ENCODE results near the gene VEGFB.
A peak's percentile ranks its signal among the peaks of the same experiment; 100 is the strongest.

The VEGFB gene

GRCh38 chr11:64211181-64211872 lies 23.1 kb upstream of the VEGFB start:
- no peak for DNase-seq

DNA sequence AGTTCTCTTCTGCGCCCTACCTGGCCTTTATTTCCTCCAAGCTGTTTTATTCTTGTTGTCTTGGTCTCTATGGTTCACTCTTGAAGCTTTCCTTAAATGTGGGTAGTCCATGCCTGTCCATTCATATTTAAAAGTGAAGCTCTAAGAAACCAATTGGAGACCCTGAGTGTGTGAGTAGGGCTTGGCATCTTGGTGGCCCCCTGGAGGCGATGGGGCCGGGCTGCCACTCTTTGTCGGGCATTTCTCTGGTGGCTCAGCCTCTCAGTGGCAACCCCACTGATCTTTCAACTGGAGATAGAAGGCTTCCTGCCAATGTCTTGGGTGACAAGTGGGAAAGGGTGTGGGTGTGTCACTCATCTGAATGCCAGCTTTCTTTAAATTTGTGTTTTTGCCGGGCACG lies 17.5 kb upstream of the VEGFB start:
- DNase-seq, result no peak

DNA sequence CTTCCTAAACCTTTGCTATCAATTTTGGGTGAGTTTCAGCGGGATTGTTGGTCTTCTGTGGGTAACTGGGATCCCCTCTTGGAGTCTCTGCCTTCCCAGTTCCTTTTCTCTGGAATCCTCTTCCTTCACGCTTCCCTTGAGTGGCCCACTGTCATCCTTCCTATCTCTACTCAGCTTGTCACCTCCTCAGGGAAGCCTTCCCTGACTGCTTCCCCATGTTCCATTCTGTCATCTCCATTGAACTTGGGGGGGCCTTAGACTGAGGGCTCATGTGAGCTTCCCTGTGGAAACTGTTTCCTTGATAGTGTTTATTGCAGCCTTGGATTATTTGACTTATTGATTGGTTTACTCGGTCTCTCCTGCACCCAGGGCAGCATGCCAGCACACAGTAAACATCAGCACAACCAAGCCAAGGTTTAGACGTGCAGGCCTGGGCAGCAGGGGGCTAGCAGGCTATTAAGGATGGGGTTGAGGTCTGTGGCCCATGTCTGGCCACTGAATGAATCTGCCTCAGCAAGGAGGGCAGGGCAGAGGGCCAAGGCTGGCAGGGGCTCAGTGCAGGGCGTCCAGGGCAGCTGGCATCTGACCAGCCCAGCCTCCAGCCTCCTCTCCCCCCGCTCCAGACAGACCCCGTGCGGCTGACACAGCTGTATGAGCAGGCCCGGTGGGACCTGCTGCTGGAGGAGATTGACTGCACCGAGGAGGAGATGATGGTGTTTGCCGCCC lies 15.6 kb upstream of the VEGFB start:
- DNase-seq, result no peak

DNA sequence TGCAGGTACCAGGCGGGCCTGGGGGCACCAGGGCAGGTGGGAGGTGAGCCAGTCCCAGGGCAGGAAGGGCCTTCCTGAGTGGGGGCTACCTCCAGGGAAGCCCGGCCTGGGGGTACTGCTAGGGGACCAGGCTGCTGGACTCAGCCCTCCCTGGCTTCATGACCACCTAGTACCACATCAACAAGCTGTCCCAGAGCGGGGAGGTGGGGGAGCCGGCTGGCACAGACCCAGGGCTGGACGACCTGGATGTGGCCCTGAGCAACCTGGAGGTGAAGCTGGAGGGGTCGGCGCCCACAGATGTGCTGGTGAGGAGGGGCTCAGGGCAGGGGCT lies 15.1 kb upstream of the VEGFB start:
- DNase-seq, result no peak

GRCh38 chr11:64219755-64220154 lies 14.6 kb upstream of the VEGFB start:
- no peak for DNase-seq

DNA sequence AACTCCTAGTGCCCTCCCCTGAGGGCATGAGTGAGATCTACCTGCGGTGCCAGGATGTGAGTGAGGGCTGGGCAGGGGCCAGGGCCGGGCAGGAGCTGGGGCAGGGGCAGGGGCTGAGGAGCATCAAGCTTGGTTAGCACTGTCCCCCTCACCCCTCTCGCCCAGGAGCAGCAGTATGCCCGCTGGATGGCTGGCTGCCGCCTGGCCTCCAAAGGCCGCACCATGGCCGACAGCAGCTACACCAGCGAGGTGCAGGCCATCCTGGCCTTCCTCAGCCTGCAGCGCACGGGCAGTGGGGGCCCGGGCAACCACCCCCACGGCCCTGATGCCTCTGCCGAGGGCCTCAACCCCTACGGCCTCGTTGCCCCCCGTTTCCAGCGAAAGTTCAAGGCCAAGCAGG lies 14.1 kb upstream of the VEGFB start:
- no peak for DNase-seq

DNA sequence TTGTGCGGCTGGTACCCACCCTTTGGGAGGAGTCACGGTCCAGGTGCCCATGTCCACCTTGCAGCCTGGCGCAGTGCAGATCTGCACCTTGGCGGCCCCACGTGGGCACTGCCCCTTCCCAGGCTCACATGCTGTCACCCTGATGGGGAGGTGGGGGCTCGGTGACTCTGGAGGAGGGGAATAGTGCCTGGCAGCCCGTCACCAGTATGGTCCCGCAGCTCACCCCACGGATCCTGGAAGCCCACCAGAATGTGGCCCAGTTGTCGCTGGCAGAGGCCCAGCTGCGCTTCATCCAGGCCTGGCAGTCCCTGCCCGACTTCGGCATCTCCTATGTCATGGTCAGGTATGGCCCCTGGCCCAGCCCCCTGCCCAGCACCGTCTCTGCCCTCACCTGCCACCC lies 13.6 kb upstream of the VEGFB start:
- no peak for DNase-seq

DNA sequence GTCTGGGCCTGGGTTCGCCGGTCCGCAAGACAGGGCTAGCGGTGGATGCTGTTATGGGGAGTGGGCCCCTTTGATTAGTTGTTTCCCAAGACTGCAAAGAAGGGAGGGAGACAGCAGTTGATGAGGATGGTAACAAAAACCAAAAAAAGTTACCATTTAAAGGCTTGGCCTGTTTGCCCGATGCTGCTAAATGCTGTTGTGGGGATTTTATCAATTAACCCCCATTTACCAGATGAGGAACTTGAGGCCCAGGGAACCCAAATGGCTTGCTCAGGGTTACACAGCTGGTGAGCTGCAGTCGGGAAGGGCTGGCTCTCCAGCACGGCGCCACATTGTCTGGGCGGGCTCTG lies 11.8 kb upstream of the VEGFB start:
- no peak for DNase-seq

GRCh38 chr11:64223001-64223651 lies 11.3 kb upstream of the VEGFB start:
- no peak for DNase-seq

GRCh38 chr11:64224151-64224890 lies 10.1 kb upstream of the VEGFB start:
- DNase-seq, result no peak

GRCh38 chr11:64224891-64225607 lies 9.3 kb upstream of the VEGFB start:
- DNase-seq, result peak; percentile 5

GRCh38 chr11:64225608-64226506 lies 8.5 kb upstream of the VEGFB start, which contains the start of the genes NUDT22 and TRPT1:
Gene NUDT22 (plus strand): TSS chr11:64226274. CDS start chr11:64226653, 379 bp downstream.
Gene TRPT1 (minus strand): TSS chr11:64226186. CDS start chr11:64225860, 326 bp downstream.
- DNase-seq, result peak; percentile 45

DNA sequence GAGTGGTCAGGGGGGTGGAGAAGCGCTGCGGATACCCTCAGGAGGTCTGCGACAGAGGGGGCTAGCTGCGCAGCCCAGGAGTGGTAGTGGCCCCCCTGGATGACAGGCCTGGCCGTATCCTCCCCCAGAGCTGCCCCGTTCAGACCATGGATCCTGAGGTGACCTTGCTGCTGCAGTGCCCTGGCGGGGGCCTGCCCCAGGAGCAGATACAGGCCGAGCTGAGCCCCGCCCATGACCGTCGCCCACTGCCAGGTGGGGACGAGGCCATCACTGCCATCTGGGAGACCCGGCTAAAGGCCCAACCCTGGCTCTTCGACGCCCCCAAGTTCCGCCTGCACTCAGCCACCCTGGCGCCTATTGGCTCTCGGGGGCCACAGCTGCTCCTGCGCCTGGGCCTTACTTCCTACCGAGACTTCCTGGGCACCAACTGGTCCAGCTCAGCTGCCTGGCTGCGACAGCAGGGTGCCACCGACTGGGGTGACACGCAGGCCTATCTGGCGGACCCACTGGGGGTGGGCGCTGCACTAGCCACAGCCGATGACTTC lies 7.8 kb upstream of the VEGFB start:
- peak; percentile 57 for DNase-seq

GRCh38 chr11:64227405-64227956 lies 6.9 kb upstream of the VEGFB start:
- DNase-seq, result no peak

DNA sequence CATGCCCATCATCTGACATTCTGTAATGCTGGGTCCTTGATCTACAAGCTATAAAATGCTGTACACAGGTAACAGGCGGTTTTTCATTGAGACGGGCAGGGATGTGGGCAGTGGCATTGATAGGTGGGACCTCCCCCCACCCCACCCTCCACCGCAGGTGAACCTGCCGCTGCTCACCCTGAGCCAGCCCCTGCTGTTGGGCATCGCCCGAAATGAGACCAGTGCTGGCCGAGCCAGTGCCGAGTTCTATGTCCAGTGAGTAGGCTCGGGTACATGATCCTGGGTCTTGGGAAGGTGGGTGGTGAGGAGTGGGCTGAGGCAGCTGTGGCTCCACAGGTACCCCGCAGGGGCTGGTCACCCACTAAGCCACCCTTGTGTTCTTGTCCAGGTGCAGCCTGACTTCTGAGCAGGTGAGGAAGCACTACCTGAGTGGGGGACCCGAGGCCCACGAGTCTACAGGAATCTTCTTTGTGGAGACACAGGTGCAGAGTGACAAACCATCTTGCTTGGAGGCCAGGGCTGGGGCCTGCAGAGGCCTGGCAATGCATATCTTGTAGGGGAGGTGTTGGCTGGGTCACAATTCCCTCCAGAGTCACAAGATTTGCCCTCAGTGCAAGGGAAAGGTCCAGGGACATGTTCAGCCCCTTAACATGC lies 5.2 kb upstream of the VEGFB start:
- DNase-seq, result no peak

DNA sequence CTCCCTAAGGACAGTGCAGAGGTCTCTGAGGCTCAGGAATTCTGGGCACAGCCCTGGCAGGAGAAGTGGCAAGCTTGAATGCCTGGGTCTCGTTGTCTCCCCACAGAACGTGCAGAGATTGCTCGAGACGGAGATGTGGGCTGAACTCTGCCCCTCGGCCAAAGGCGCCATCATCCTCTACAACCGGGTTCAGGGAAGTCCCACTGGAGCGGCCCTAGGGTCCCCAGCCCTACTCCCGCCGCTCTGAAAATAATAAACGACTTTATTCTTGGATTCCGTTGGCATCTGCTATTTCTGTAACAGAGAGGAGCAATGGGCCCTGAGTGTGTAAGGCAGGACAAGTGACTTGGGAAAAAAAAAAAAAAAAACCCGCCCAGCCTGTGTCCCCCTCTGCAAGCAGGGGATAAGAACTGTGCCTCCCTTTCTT lies 4.6 kb upstream of the VEGFB start:
- no peak for DNase-seq

GRCh38 chr11:64230171-64230984 lies 4.0 kb upstream of the VEGFB start, which contains the start of gene DNAJC4:
Gene DNAJC4 (plus strand): TSS chr11:64230548. CDS start chr11:64230855, 307 bp downstream.
- no peak for DNase-seq

- no peak for DNase-seq
Measured at GRCh38 chr11:64230985-64231365, 3.4 kb upstream of the VEGFB start.

GRCh38 chr11:64231546-64231945 lies 2.8 kb upstream of the VEGFB start:
- no peak for DNase-seq

All from GF-D8 (cell line).